MCF 10A (cell line): ENCODE results near the gene UBR7. TPM values are rescaled to one million over a fixed set of nuclear protein-coding genes. Genes with fewer than 3 reads are reported as not detected.
"Not testable (repeated sequence)": the region's sequence is repeated elsewhere in the genome, so short reads cannot be mapped to it uniquely, and the experiment has no call there.

Source experiments
- BruUV-seq: library from RNA; stranded (reverse); fragments of 400-500 nt; replicated peaks from 2 replicates; lab custom pipeline; 2021; lab: Mats Ljungman, UMichigan
- CTCF ChIA-PET: fragments of 300-600 bp; sonication (Branson Sonifier 250); formaldehyde crosslinking; extraction: SDS; loops from one replicate; lab custom pipeline; 2021; ENCODE audit warnings: antibody characterized with exemption, inconsistent platforms; lab: Yijun Ruan, JAX
- POLR2A ChIA-PET: fragments of 300-600, 350-650 bp; sonication (Branson Sonifier 250); formaldehyde crosslinking; extraction: SDS; loops from one replicate; lab custom pipeline; 2020; ENCODE audit warnings: antibody characterized with exemption, inconsistent platforms; lab: Yijun Ruan, JAX
- DNase-seq: peaks from one replicate; pipeline ENCODE4 v3.0.0-alpha.2; 2018; ENCODE audit not compliant: unreplicated experiment
- H3K27ac Mint-ChIP-seq: one replicate; pipeline ENCODE4 v1.8.0; 2022; ENCODE audit warnings: mild to moderate bottlenecking, low read depth, mixed read lengths; ENCODE audit not compliant: unreplicated experiment
- H3K27me3 Mint-ChIP-seq: one replicate; pipeline ENCODE4 v1.8.0; 2022; ENCODE audit warnings: mixed read lengths; ENCODE audit not compliant: insufficient read depth, unreplicated experiment
- H3K36me3 Mint-ChIP-seq: one replicate; pipeline ENCODE4 v1.8.0; 2022; ENCODE audit warnings: mild to moderate bottlenecking, moderate library complexity, mixed read lengths; ENCODE audit not compliant: insufficient read depth, unreplicated experiment
- H3K4me1 Mint-ChIP-seq: one replicate; pipeline ENCODE4 v1.8.0; 2022; ENCODE audit warnings: mixed read lengths; ENCODE audit not compliant: insufficient read depth, unreplicated experiment
- H3K4me3 Mint-ChIP-seq: one replicate; pipeline ENCODE4 v1.8.0; 2022; ENCODE audit warnings: mild to moderate bottlenecking, moderate library complexity, mixed read lengths; ENCODE audit not compliant: unreplicated experiment
- H3K9me3 Mint-ChIP-seq: one replicate; pipeline ENCODE4 v1.8.0; 2022; ENCODE audit warnings: mixed read lengths; ENCODE audit not compliant: unreplicated experiment
- CTCF ChIP-seq: fragments of 200-600 bp; IDR thresholded peaks from one replicate; pipeline ENCODE4 v1.8.0; 2022; ENCODE audit warnings: antibody characterized with exemption, mild to moderate bottlenecking; ENCODE audit not compliant: unreplicated experiment
- intact Hi-C: fragments of 100-400 bp; cut with micrococcal nuclease; formaldehyde crosslinking; loops from 2 replicates; pipeline ENCODE4 v1.14.1; 2022
- total RNA-seq: library from RNA; stranded (reverse); gene quantifications from 2 replicates; pipeline ENCODE4 v1.2.3, GENCODE V29; 2022

The UBR7 gene
- total RNA-seq, 1 experiment from 2014 or later = 12.7 TPM

GRCh38 chr14:93161411-93161940, 45.6 kb upstream of the UBR7 start:
- Mint-ChIP-seq H3K27me3 (no peaks in the 10 kb centered on the region), H3K36me3 (no peaks in the 10 kb centered on the region), H3K4me1 (no peaks in the 10 kb centered on the region), H3K4me3 (no peak overlapping the region), H3K27ac (no peak overlapping the region), H3K9me3 (no peaks in the 10 kb centered on the region)
- CTCF ChIA-PET = interaction anchor here (0.6 to 2.1 kb wide), 9 partner anchors 8 to 209 kb away, joined by 3 to 20 read pairs (median 6); partner anchors contain the start of genes LYSET and MOAP1
- BruUV-seq = no TSS peak
- no peak for TF ChIP-seq CTCF
- intact Hi-C loops = loop anchor here (5.0 kb wide), 1 partner anchor 279 kb away; no protein-coding TSS in a partner anchor
- no peak for DNase-seq
- POLR2A ChIA-PET = no interaction called here

- no peaks in the 10 kb centered on the region for H3K27me3 Mint-ChIP-seq
- H3K27ac Mint-ChIP-seq = no peak overlapping the region
- no TSS peak for BruUV-seq
- CTCF ChIA-PET = interaction anchor here (0.6 to 1.0 kb wide), 3 partner anchors 12 to 283 kb away, joined by 3 to 4 read pairs (median 3); no protein-coding TSS in a partner anchor
- no peak overlapping the region for H3K4me3 Mint-ChIP-seq
- no peaks in the 10 kb centered on the region for H3K4me1 Mint-ChIP-seq
- TF ChIP-seq CTCF = no peak
- no peaks in the 10 kb centered on the region for H3K36me3 Mint-ChIP-seq
- POLR2A ChIA-PET = interaction anchor here (0.6 kb wide), 1 partner anchor 21 kb away, joined by 4 read pairs; the partner anchor contains the start of genes LYSET and MOAP1
- H3K9me3 Mint-ChIP-seq = no peaks in the 10 kb centered on the region
- intact Hi-C loops = loop anchor here (5.0 kb wide), 1 partner anchor 281 kb away; no protein-coding TSS in a partner anchor
- DNase-seq = no peak
These were observed 43.5 kb upstream of the UBR7 start for GRCh38 chr14:93163564-93163963.

GRCh38 chr14:93165271-93166265, 41.5 kb upstream of the UBR7 start:
- BruUV-seq, H3K27me3 Mint-ChIP-seq, H3K36me3 Mint-ChIP-seq, H3K9me3 Mint-ChIP-seq, POLR2A ChIA-PET, DNase-seq, CTCF ChIA-PET, H3K4me1 Mint-ChIP-seq, H3K27ac Mint-ChIP-seq, intact Hi-C loops, H3K4me3 Mint-ChIP-seq: not testable (repeated sequence)

- H3K36me3 Mint-ChIP-seq, H3K9me3 Mint-ChIP-seq, H3K27me3 Mint-ChIP-seq, H3K4me1 Mint-ChIP-seq, DNase-seq, H3K27ac Mint-ChIP-seq, intact Hi-C loops, H3K4me3 Mint-ChIP-seq, BruUV-seq: not testable (repeated sequence)
- ChIA-PET CTCF (interaction anchor here (0.6 to 2.1 kb wide), 3 partner anchors 8 to 16 kb away, joined by 3 to 7 read pairs (median 3); partner anchors contain the start of genes LYSET and MOAP1), POLR2A (interaction anchor here (1.4 kb wide), 1 partner anchor 15 kb away, joined by 4 read pairs; no protein-coding TSS in a partner anchor)
These were observed 38.4 kb upstream of the UBR7 start for GRCh38 chr14:93168610-93169009.

GRCh38 chr14:93169619-93170018, 37.4 kb upstream of the UBR7 start:
- H3K4me3 Mint-ChIP-seq, H3K36me3 Mint-ChIP-seq, BruUV-seq, H3K4me1 Mint-ChIP-seq, intact Hi-C loops, H3K27me3 Mint-ChIP-seq, H3K27ac Mint-ChIP-seq, H3K9me3 Mint-ChIP-seq, DNase-seq: not testable (repeated sequence)
- ChIA-PET CTCF (interaction anchor here (0.6 to 2.1 kb wide), 5 partner anchors 9 to 100 kb away, joined by 3 to 7 read pairs (median 4); no protein-coding TSS in a partner anchor), POLR2A (interaction anchor here (1.4 kb wide), 1 partner anchor 14 kb away, joined by 4 read pairs; no protein-coding TSS in a partner anchor)

- H3K36me3 Mint-ChIP-seq, H3K27me3 Mint-ChIP-seq, H3K4me1 Mint-ChIP-seq, H3K4me3 Mint-ChIP-seq, BruUV-seq, H3K27ac Mint-ChIP-seq, DNase-seq, intact Hi-C loops, H3K9me3 Mint-ChIP-seq: not testable (repeated sequence)
- POLR2A ChIA-PET = interaction anchor here (1.4 kb wide), 1 partner anchor 14 kb away, joined by 4 read pairs; no protein-coding TSS in a partner anchor
- CTCF ChIA-PET = interaction anchor here (1.2 to 2.1 kb wide), 3 partner anchors 9 to 10 kb away, joined by 4 to 7 read pairs (median 5); no protein-coding TSS in a partner anchor
These were observed 36.9 kb upstream of the UBR7 start for GRCh38 chr14:93170141-93170540.
